GM23338 (cell line): Measurements from ENCODE around the gene PIK3C2A. TPM values are rescaled to one million over a fixed set of nuclear protein-coding genes. Genes with fewer than 3 reads are reported as not detected.
A peak's percentile ranks its signal among the peaks of the same experiment; 100 is the strongest.

Experiments
- ATAC-seq: fragments of 200-7000 bp; cut with Tn5 transposase; 3 replicates; pipeline ENCODE4 v1.9.1; 2020
- DNase-seq: peaks from one replicate; pipeline ENCODE4 v3.0.0-alpha.2; 2015; ENCODE audit warnings: low spot score
- H2AFZ ChIP-seq: fragments of 200-600 bp; sonication (generic); 2 replicates; pipeline ENCODE4 v1.8.0; 2016; ENCODE audit warnings: antibody characterized with exemption, mild to moderate bottlenecking, moderate library complexity
- H3F3A ChIP-seq: fragments of 200-600 bp; sonication (generic); replicated peaks from 2 replicates; pipeline ENCODE4 v1.8.0; 2017; ENCODE audit warnings: antibody characterized with exemption, mixed run types, low read depth
- H3K27ac ChIP-seq: fragments of 200-600 bp; sonication (generic); 2 replicates; pipeline ENCODE4 v1.6.1; 2016; ENCODE audit warnings: low read depth
- H3K27me3 ChIP-seq: fragments of 200-600 bp; sonication (generic); 2 replicates; pipeline ENCODE4 v1.8.0; 2016; ENCODE audit warnings: mild to moderate bottlenecking, mixed run types, moderate library complexity; ENCODE audit not compliant: insufficient read depth
- H3K36me3 ChIP-seq: fragments of 200-600 bp; sonication (generic); 2 replicates; pipeline ENCODE4 v1.8.0; 2016; ENCODE audit warnings: mild to moderate bottlenecking; ENCODE audit not compliant: insufficient read depth
- H3K4me1 ChIP-seq: fragments of 200-600 bp; sonication (generic); 2 replicates; pipeline ENCODE4 v1.8.0; 2016; ENCODE audit warnings: mild to moderate bottlenecking, moderate library complexity; ENCODE audit not compliant: insufficient read depth
- H3K4me2 ChIP-seq: fragments of 200-600 bp; sonication (generic); 2 replicates; pipeline ENCODE4 v1.7.1; 2017; ENCODE audit warnings: mixed run types
- H3K4me3 ChIP-seq: fragments of 200-600 bp; sonication (generic); 2 replicates; pipeline ENCODE4 v1.6.1; 2016; ENCODE audit warnings: mixed run types
- H3K79me2 ChIP-seq: fragments of 200-600 bp; sonication (generic); replicated peaks from 2 replicates; pipeline ENCODE4 v1.8.0; 2017; ENCODE audit warnings: mild to moderate bottlenecking; ENCODE audit not compliant: insufficient read depth
- H3K9me2 ChIP-seq: fragments of 200-600 bp; sonication (generic); 2 replicates; pipeline ENCODE4 v1.8.0; 2017; ENCODE audit not compliant: insufficient read depth
- H4K20me1 ChIP-seq: fragments of 200-600 bp; sonication (generic); replicated peaks from 2 replicates; pipeline ENCODE4 v1.8.0; 2017; ENCODE audit warnings: mild to moderate bottlenecking; ENCODE audit not compliant: insufficient read depth
- H3K27ac Mint-ChIP-seq: 2 replicates; pipeline ENCODE4 v1.8.0; 2020; ENCODE audit warnings: inconsistent platforms, mild to moderate bottlenecking, moderate library complexity, mixed read lengths
- H3K27me3 Mint-ChIP-seq: 3 replicates; pipeline ENCODE4 v1.8.0; 2022; ENCODE audit warnings: low read depth, mild to moderate bottlenecking, moderate library complexity, mixed read lengths, inconsistent platforms; ENCODE audit not compliant: insufficient read depth, poor library complexity
- H3K36me3 Mint-ChIP-seq: 3 replicates; pipeline ENCODE4 v1.8.0; 2021; ENCODE audit warnings: low read depth, mild to moderate bottlenecking, inconsistent platforms, moderate library complexity, mixed read lengths
- H3K4me1 Mint-ChIP-seq: 3 replicates; pipeline ENCODE4 v1.8.0; 2020; ENCODE audit warnings: mild to moderate bottlenecking, inconsistent platforms, mixed read lengths
- H3K4me3 Mint-ChIP-seq: 3 replicates; pipeline ENCODE4 v1.8.0; 2021; ENCODE audit warnings: moderate library complexity, mild to moderate bottlenecking, inconsistent platforms, mixed read lengths
- H3K9me3 Mint-ChIP-seq: 3 replicates; pipeline ENCODE4 v1.8.0; 2020; ENCODE audit warnings: moderate library complexity, mild to moderate bottlenecking, inconsistent platforms, mixed read lengths
- CREB1 ChIP-seq: fragments of 250-450 bp; sonication (Bioruptor Pico); IDR thresholded peaks from 2 replicates; pipeline ENCODE4 v1.5.0; 2020; ENCODE audit warnings: low read depth, mild to moderate bottlenecking, moderate library complexity
- CTCF ChIP-seq, 2 experiments: fragments of 200-600 bp in 1 of 2; sonication (generic) in 1 of 2; conservative IDR thresholded peaks; 2 replicates each; pipeline versions ENCODE4 v1.5.1 to v1.6.1; 2016 to 2017; ENCODE audit warnings: antibody characterized with exemption in 2 of 2, low read depth in 2 of 2, mild to moderate bottlenecking in 2 of 2, moderate library complexity in 1 of 2
- EZH2 ChIP-seq: fragments of 200-600 bp; sonication (generic); IDR thresholded peaks from one replicate; pipeline ENCODE4 v1.8.0; 2017; ENCODE audit warnings: antibody characterized with exemption, mild to moderate bottlenecking, low read depth; ENCODE audit not compliant: unreplicated experiment
- EZH2phosphoT487 ChIP-seq: fragments of 200-600 bp; sonication (generic); IDR thresholded peaks from one replicate; pipeline ENCODE4 v1.8.1; 2018; ENCODE audit warnings: antibody characterized with exemption; ENCODE audit not compliant: unreplicated experiment
- JUNB ChIP-seq: IDR thresholded peaks from one replicate; pipeline ENCODE4 v1.6.1; 2016; ENCODE audit warnings: antibody characterized with exemption; ENCODE audit not compliant: unreplicated experiment
- NANOG ChIP-seq: IDR thresholded peaks from 2 replicates; pipeline ENCODE4 v1.6.1; 2016; ENCODE audit warnings: antibody characterized with exemption, borderline replicate concordance
- REST ChIP-seq: IDR thresholded peaks from one replicate; pipeline ENCODE4 v1.6.1; 2018; ENCODE audit warnings: antibody characterized with exemption; ENCODE audit not compliant: unreplicated experiment
- STAT1 ChIP-seq: IDR thresholded peaks from one replicate; pipeline ENCODE4 v1.6.1; 2016; ENCODE audit warnings: antibody characterized with exemption; ENCODE audit not compliant: unreplicated experiment
- ZNF114 ChIP-seq: fragments of 250-450 bp; sonication (Bioruptor Pico); IDR thresholded peaks from 2 replicates; pipeline ENCODE4 v1.5.0; 2020; ENCODE audit warnings: mild to moderate bottlenecking, moderate library complexity
- ZNF331 ChIP-seq: fragments of 250-450 bp; sonication (Bioruptor Pico); IDR thresholded peaks from 2 replicates; pipeline ENCODE4 v1.5.0; 2020; ENCODE audit warnings: low read depth, mild to moderate bottlenecking, moderate library complexity
- polyA plus RNA-seq: library from polyadenylated mRNA; unstranded; fragments of >200 nt; fragmentation: Nextera tagmentation; extraction: Ambion mirVana; gene quantifications from 2 replicates; pipeline ENCODE4 v1.2.1, GENCODE V29; 2016
- total RNA-seq: library from RNA; depleted of rRNA; stranded (reverse); fragments of >200 nt; shearing (Covaris generic); gene quantifications from 2 replicates; pipeline ENCODE4 v1.2.3, GENCODE V29; 2014

The PIK3C2A gene
- total and polyA plus RNA-seq, 2 experiments from 2014 or later: 45.8 to 123 TPM

GRCh38 chr11:17209939-17210245, 2.1 kb upstream of the PIK3C2A start:
- Mint-ChIP-seq H3K27me3 (peaks cover 6% of the 10 kb centered on the region), H3K36me3 (peaks cover 25% of the 10 kb centered on the region), H3K4me3 (peak overlapping the region; percentile 97; the same call in 2 of the 3 replicates), H3K4me1 (peaks cover 17% of the 10 kb centered on the region), H3K9me3 (peaks cover 10% of the 10 kb centered on the region), H3K27ac (no peak overlapping the region)
- TF ChIP-seq EZH2phosphoT487 (no peak), STAT1 (no peak)
- ATAC-seq (no peak), DNase-seq (no peak)
- Histone ChIP-seq H3K27me3 (no peaks in the 10 kb centered on the region), H3K27ac (no peak overlapping the region), H2AFZ (no peak overlapping the region), H3K9me2 (no peaks in the 10 kb centered on the region), H3K79me2 (peaks cover 40% of the 10 kb centered on the region), H3K4me3 (peak overlapping the region; percentile 77; the same call in 1 of the 2 replicates), H3F3A (no peaks in the 10 kb centered on the region), H3K4me2 (peak overlapping the region; percentile 93), H4K20me1 (peaks cover 16% of the 10 kb centered on the region), H3K36me3 (0 out of 2 replicates have a peak, but pooled peaks cover 9% of the 10 kb centered on the region), H3K4me1 (0 out of 2 replicates have a peak, but pooled peaks cover 8% of the 10 kb centered on the region)

- Histone ChIP-seq H3K9me2 (no peaks in the 10 kb centered on the region), H3K4me2 (peak overlapping the region; percentile 93), H3F3A (no peaks in the 10 kb centered on the region), H3K4me3 (peak overlapping the region; percentile 77), H2AFZ (peak overlapping the region; percentile 85), H3K27me3 (no peaks in the 10 kb centered on the region), H3K27ac (peak overlapping the region; percentile 98), H3K79me2 (peaks cover 55% of the 10 kb centered on the region), H4K20me1 (peaks cover 27% of the 10 kb centered on the region), H3K36me3 (no peaks in the 10 kb centered on the region; the same call in 1 of the 2 replicates), H3K4me1 (0 out of 2 replicates have a peak, but pooled peaks cover 8% of the 10 kb centered on the region)
- Mint-ChIP-seq H3K4me1 (peaks cover 17% of the 10 kb centered on the region), H3K4me3 (peak overlapping the region; percentile 97), H3K27ac (peak overlapping the region; percentile 99), H3K36me3 (peaks cover 25% of the 10 kb centered on the region), H3K9me3 (no peaks in the 10 kb centered on the region), H3K27me3 (peaks cover 6% of the 10 kb centered on the region)
- no peak for TF ChIP-seq EZH2
- no peak for TF ChIP-seq REST
- no peak for TF ChIP-seq ZNF114
- TF ChIP-seq CREB1 (CRISPR knock-in tag): no peak
- no peak; the same call in 1 of the 2 replicates for TF ChIP-seq NANOG
- TF ChIP-seq JUNB: no peak
- no peak for TF ChIP-seq ZNF331 (CRISPR knock-in tag)
- TF ChIP-seq CTCF (conservative IDR thresholded peaks at IDR 0.05; ENCODE audit: low read depth in 2 of 2): no peak
- peak; percentile 90 for DNase-seq
- ATAC-seq: peak; percentile 72
Measured at GRCh38 chr11:17208257-17208999, 642 bp upstream of the PIK3C2A start.
